ENCODE results near the gene MAMDC2. TPM values are rescaled to one million over a fixed set of nuclear protein-coding genes. Genes with fewer than 3 reads are reported as not detected.

MAMDC2 gene
- total RNA-seq, 1 experiment from 2014 or later = not detected

- H3K4me1 Mint-ChIP-seq (ENCODE audit: insufficient read depth, unreplicated experiment) = peaks cover 19% of the 10 kb centered on the region
- TF ChIP-seq CTCF (IDR thresholded peaks at IDR 0.05; ENCODE audit: unreplicated experiment) = no peak
- BruUV-seq (replicated peaks) = no TSS peak
- no peaks in the 10 kb centered on the region for H3K36me3 Mint-ChIP-seq (ENCODE audit: insufficient read depth, unreplicated experiment)
- POLR2A ChIA-PET = interaction anchor here (0.6 to 1.3 kb wide), 6 partner anchors 14 to 114 kb away, joined by 3 read pairs; no protein-coding TSS in a partner anchor
- no peaks in the 10 kb centered on the region for H3K27me3 Mint-ChIP-seq (ENCODE audit: insufficient read depth, unreplicated experiment)
- H3K9me3 Mint-ChIP-seq (ENCODE audit: unreplicated experiment) = peaks cover 8% of the 10 kb centered on the region
- H3K27ac Mint-ChIP-seq (ENCODE audit: low read depth, unreplicated experiment) = peak overlapping the region; percentile 10
- CTCF ChIA-PET = interaction anchor here (0.6 to 2.7 kb wide), 7 partner anchors 12 to 115 kb away, joined by 3 to 19 read pairs (median 3); no protein-coding TSS in a partner anchor
- no peak for DNase-seq (ENCODE audit: unreplicated experiment)
- H3K4me3 Mint-ChIP-seq (ENCODE audit: unreplicated experiment) = no peak overlapping the region
- intact Hi-C loops (cut with micrococcal nuclease) = no loop called here
Measured at GRCh38 chr9:69997524-69997923, 46.1 kb upstream of the MAMDC2 start.

GRCh38 chr9:69999315-69999714 is 44.3 kb upstream of the MAMDC2 start:
- TF ChIP-seq CTCF (IDR thresholded peaks at IDR 0.05; ENCODE audit: unreplicated experiment) = no peak
- intact Hi-C loops (cut with micrococcal nuclease) = no loop called here
- no peak for DNase-seq (ENCODE audit: unreplicated experiment)
- H3K27ac Mint-ChIP-seq (ENCODE audit: low read depth, unreplicated experiment) = no peak overlapping the region
- no TSS peak for BruUV-seq (replicated peaks)
- H3K9me3 Mint-ChIP-seq (ENCODE audit: unreplicated experiment) = peaks cover 8% of the 10 kb centered on the region
- no peaks in the 10 kb centered on the region for H3K27me3 Mint-ChIP-seq (ENCODE audit: insufficient read depth, unreplicated experiment)
- H3K4me3 Mint-ChIP-seq (ENCODE audit: unreplicated experiment) = no peak overlapping the region
- no peaks in the 10 kb centered on the region for H3K36me3 Mint-ChIP-seq (ENCODE audit: insufficient read depth, unreplicated experiment)
- peaks cover 25% of the 10 kb centered on the region for H3K4me1 Mint-ChIP-seq (ENCODE audit: insufficient read depth, unreplicated experiment)
- POLR2A ChIA-PET = no interaction called here
- CTCF ChIA-PET = interaction anchor here (1.4 kb wide), 1 partner anchor 14 kb away, joined by 3 read pairs; no protein-coding TSS in a partner anchor

GRCh38 chr9:70000469-70000868 is 43.2 kb upstream of the MAMDC2 start:
- intact Hi-C loops (cut with micrococcal nuclease) = no loop called here
- Mint-ChIP-seq H3K4me1 (ENCODE audit: insufficient read depth, unreplicated experiment) (peaks cover 26% of the 10 kb centered on the region), H3K4me3 (ENCODE audit: unreplicated experiment) (no peak overlapping the region), H3K27ac (ENCODE audit: low read depth, unreplicated experiment) (no peak overlapping the region), H3K27me3 (ENCODE audit: insufficient read depth, unreplicated experiment) (no peaks in the 10 kb centered on the region), H3K9me3 (ENCODE audit: unreplicated experiment) (peaks cover 8% of the 10 kb centered on the region), H3K36me3 (ENCODE audit: insufficient read depth, unreplicated experiment) (no peaks in the 10 kb centered on the region)
- TF ChIP-seq CTCF (IDR thresholded peaks at IDR 0.05; ENCODE audit: unreplicated experiment) = no peak
- no peak for DNase-seq (ENCODE audit: unreplicated experiment)
- ChIA-PET POLR2A (interaction anchor here (1.1 to 1.3 kb wide), 2 partner anchors 19 to 44 kb away, joined by 3 read pairs; no protein-coding TSS in a partner anchor), CTCF (interaction anchor here (0.7 to 1.5 kb wide), 5 partner anchors 13 to 335 kb away, joined by 3 read pairs; no protein-coding TSS in a partner anchor)
- no TSS peak for BruUV-seq (replicated peaks)

GRCh38 chr9:70003901-70004714 is 39.5 kb upstream of the MAMDC2 start:
- Mint-ChIP-seq H3K27me3 (ENCODE audit: insufficient read depth, unreplicated experiment) (no peaks in the 10 kb centered on the region), H3K27ac (ENCODE audit: low read depth, unreplicated experiment) (no peak overlapping the region), H3K4me3 (ENCODE audit: unreplicated experiment) (no peak overlapping the region), H3K36me3 (ENCODE audit: insufficient read depth, unreplicated experiment) (no peaks in the 10 kb centered on the region), H3K9me3 (ENCODE audit: unreplicated experiment) (no peaks in the 10 kb centered on the region), H3K4me1 (ENCODE audit: insufficient read depth, unreplicated experiment) (peaks cover 38% of the 10 kb centered on the region)
- DNase-seq (ENCODE audit: unreplicated experiment) = no peak
- ChIA-PET CTCF (interaction anchor here (0.6 kb wide), 3 partner anchors 8 to 619 kb away, joined by 3 read pairs; no protein-coding TSS in a partner anchor), POLR2A (interaction anchor here (2.3 kb wide), 1 partner anchor 9 kb away, joined by 5 read pairs; no protein-coding TSS in a partner anchor)
- no peak for TF ChIP-seq CTCF (IDR thresholded peaks at IDR 0.05; ENCODE audit: unreplicated experiment)
- BruUV-seq (replicated peaks) = no TSS peak
- intact Hi-C loops (cut with micrococcal nuclease) = no loop called here

Measured in MCF 10A (cell line).